IMR-90 (cell line): ENCODE data around the gene BTRC. TPM values are rescaled to one million over a fixed set of nuclear protein-coding genes. Genes with fewer than 3 reads are reported as not detected.

ENCODE experiments used
- ATAC-seq: fragments of 200-7000 bp; cut with Tn5 transposase; 2 replicates; pipeline ENCODE4 v1.9.1; 2020; ENCODE audit warnings: low read depth, mild to moderate bottlenecking, moderate library complexity
- BruUV-seq: library from RNA; stranded (reverse); fragments of 400-500 nt; replicated peaks from 2 replicates; lab custom pipeline; 2021; lab: Mats Ljungman, UMichigan
- CTCF ChIA-PET: fragments of 300-600 bp; formaldehyde crosslinking; extraction: SDS; loops from one replicate; lab custom pipeline; 2021; ENCODE audit warnings: antibody characterized with exemption; lab: Yijun Ruan, JAX
- POLR2A ChIA-PET: fragments of 300-600 bp; sonication (Branson Sonifier 250); formaldehyde crosslinking; loops from one replicate; lab custom pipeline; 2022; ENCODE audit warnings: antibody characterized with exemption; ENCODE audit not compliant: unreplicated experiment; lab: Charles Lee
- DNase-seq: peaks from one replicate; pipeline ENCODE4 v3.0.0; 2013
- H2AFZ ChIP-seq: replicated peaks from 2 replicates; pipeline ENCODE3; 2013; ENCODE audit warnings: low read length, mild to moderate bottlenecking; ENCODE audit not compliant: poor library complexity
- H2AK5ac ChIP-seq: 2 replicates; pipeline ENCODE4 v1.6.1; 2013; ENCODE audit warnings: low read depth, low read length, inconsistent platforms
- H2AK9ac ChIP-seq: replicated peaks from 2 replicates; pipeline ENCODE3; 2013; ENCODE audit warnings: mild to moderate bottlenecking, low read depth, low read length, moderate library complexity; ENCODE audit not compliant: poor library complexity
- H2BK120ac ChIP-seq: 2 replicates; pipeline ENCODE4 v1.6.1; 2013; ENCODE audit warnings: low read depth, low read length, inconsistent platforms
- H2BK15ac ChIP-seq: 3 replicates; pipeline ENCODE4 v1.6.1; 2013; ENCODE audit warnings: low read depth, low read length, inconsistent platforms
- H2BK20ac ChIP-seq: 2 replicates; pipeline ENCODE4 v1.6.1; 2013; ENCODE audit warnings: low read depth, mild to moderate bottlenecking, inconsistent platforms, low read length, moderate library complexity
- H2BK5ac ChIP-seq: 2 replicates; pipeline ENCODE4 v1.6.1; 2013; ENCODE audit warnings: mild to moderate bottlenecking, low read depth, low read length, inconsistent platforms; ENCODE audit not compliant: poor library complexity, severe bottlenecking
- H3K14ac ChIP-seq: replicated peaks from 2 replicates; pipeline ENCODE4 v1.6.1; 2013; ENCODE audit warnings: low read depth, low read length, inconsistent platforms
- H3K18ac ChIP-seq: 2 replicates; pipeline ENCODE4 v1.6.1; 2013; ENCODE audit warnings: low read depth, low read length, control low read depth
- H3K23ac ChIP-seq: 2 replicates; pipeline ENCODE4 v1.6.1; 2013; ENCODE audit warnings: low read depth, low read length, inconsistent platforms
- H3K27ac ChIP-seq: 2 replicates; pipeline ENCODE4 v1.5.1; 2013; ENCODE audit warnings: mild to moderate bottlenecking, control low read depth, low read length; ENCODE audit not compliant: insufficient read depth
- H3K27me3 ChIP-seq: 2 replicates; pipeline ENCODE4 v1.6.1; 2013; ENCODE audit warnings: low read length; ENCODE audit not compliant: control insufficient read depth, insufficient read depth
- H3K36me3 ChIP-seq: 2 replicates; pipeline ENCODE4 v1.6.1; 2013; ENCODE audit warnings: low read length, mixed read lengths; ENCODE audit not compliant: control insufficient read depth, insufficient read depth
- H3K4ac ChIP-seq: 2 replicates; pipeline ENCODE4 v1.6.1; 2013; ENCODE audit warnings: low read depth, low read length, inconsistent platforms
- H3K4me1 ChIP-seq: 2 replicates; pipeline ENCODE4 v1.6.1; 2013; ENCODE audit warnings: low read length, mixed read lengths; ENCODE audit not compliant: control insufficient read depth, insufficient read depth
- H3K4me2 ChIP-seq: 2 replicates; pipeline ENCODE4 v1.6.1; 2013; ENCODE audit warnings: low read depth, mild to moderate bottlenecking, control low read depth, low read length, moderate library complexity
- H3K4me3 ChIP-seq: 2 replicates; pipeline ENCODE4 v1.5.1; 2013; ENCODE audit warnings: low read depth, mild to moderate bottlenecking, control low read depth, low read length, moderate library complexity; ENCODE audit not compliant: insufficient read depth
- H3K56ac ChIP-seq: 2 replicates; pipeline ENCODE4 v1.6.1; 2013; ENCODE audit warnings: low read length, inconsistent platforms; ENCODE audit not compliant: insufficient read depth; ENCODE audit errors: extremely low read depth
- H3K79me1 ChIP-seq, 2 experiments: 2 replicates each; pipeline ENCODE4 v1.6.1; 2013; ENCODE audit warnings: low read length in 2 of 2, inconsistent platforms in 1 of 2, low read depth in 1 of 2
- H3K9ac ChIP-seq: 2 replicates; pipeline ENCODE4 v1.6.1; 2013; ENCODE audit warnings: low read depth, low read length, control low read depth
- H3K9me1 ChIP-seq: 2 replicates; pipeline ENCODE4 v1.6.1; 2013; ENCODE audit warnings: low read length, inconsistent platforms; ENCODE audit not compliant: insufficient read depth
- H3K9me3 ChIP-seq: 2 replicates; pipeline ENCODE4 v1.6.1; 2013; ENCODE audit warnings: low read length; ENCODE audit not compliant: control insufficient read depth, insufficient read depth
- H4K20me1 ChIP-seq: 2 replicates; pipeline ENCODE4 v1.6.1; 2013; ENCODE audit warnings: low read length, inconsistent platforms; ENCODE audit not compliant: insufficient read depth
- H4K5ac ChIP-seq: 2 replicates; pipeline ENCODE4 v1.6.1; 2013; ENCODE audit warnings: mild to moderate bottlenecking, low read depth, low read length, control low read depth
- H4K8ac ChIP-seq, 2 experiments: 2 replicates each; pipeline ENCODE4 v1.6.1; 2013; ENCODE audit warnings: low read depth in 2 of 2, low read length in 2 of 2, control low read depth in 1 of 2, inconsistent platforms in 1 of 2
- H4K91ac ChIP-seq: 2 replicates; pipeline ENCODE4 v1.6.1; 2013; ENCODE audit warnings: low read depth, low read length, inconsistent platforms; ENCODE audit not compliant: insufficient read depth
- CTCF ChIP-seq: conservative IDR thresholded peaks from 2 replicates; pipeline ENCODE4 v1.5.1; 2012; ENCODE audit warnings: mild to moderate bottlenecking, low read depth, low read length, improper control_type of control experiment
- WGBS, 2 experiments: methylation state at CpG; one replicate each; pipeline versions ENCODE4 v1.1.5 to v1.1.7; 2013; ENCODE audit warnings: missing lambda C conversion rate in 2 of 2; ENCODE audit not compliant: insufficient read length in 1 of 2; ENCODE audit errors: extremely low coverage in 2 of 2; 5-methylcytosine and 5-hydroxymethylcytosine counted together
- dilution Hi-C: fragments of 300-500 bp; cut with HindIII; formaldehyde crosslinking; loops from one replicate; pipeline ENCODE4 v1.14.3; 2018; ENCODE audit warnings: low sequenced_read_pairs; ENCODE audit not compliant: unreplicated experiment
- in situ Hi-C: fragments of 300-500 bp; cut with MboI; formaldehyde crosslinking; loops from 3 replicates; pipeline ENCODE4 v1.14.3; 2019; ENCODE audit warnings: low sequenced_read_pairs, inconsistent platforms, mixed read lengths
- intact Hi-C: fragments of 100-400 bp; cut with micrococcal nuclease; formaldehyde crosslinking; loops from 2 replicates; pipeline ENCODE4 v1.10.0; 2022
- polyA plus RNA-seq, 3 experiments: library from polyadenylated mRNA; depleted of rRNA; stranded (reverse); fragments of >200 nt; gene quantifications; 2 replicates each; pipeline ENCODE4 v1.2.3, GENCODE V29; 2012; ENCODE audit warnings: low replicate concordance in 1 of 3
- total RNA-seq: library from RNA; depleted of rRNA; stranded (reverse); fragments of >200 nt; gene quantifications from 2 replicates; pipeline ENCODE4 v1.2.3, GENCODE V29; 2012

The BTRC gene
- total and polyA plus RNA-seq, 2 of the 4 experiments (the other 2 are of a cell fraction), result 7.7 to 8.4 TPM

- H3K4me3 ChIP-seq, result no peak overlapping the region
- in situ Hi-C loops (no loop called here), dilution Hi-C loops (no loop called here), intact Hi-C loops (no loop called here)
- no peak for TF ChIP-seq CTCF
- no TSS peak for BruUV-seq
- H2BK5ac ChIP-seq, result no peak overlapping the region
- no peak overlapping the region for H4K8ac ChIP-seq
- no peak overlapping the region for H3K18ac ChIP-seq
- no peak overlapping the region for H3K56ac ChIP-seq
- 89% methylated on average over 5 of the region's 7 CpGs; no CpG with 5 or more reads in 1 of the 2 experiments for WGBS, 2 experiments
- no peak overlapping the region for H2AFZ ChIP-seq
- H2BK20ac ChIP-seq, result no peak overlapping the region
- no peak overlapping the region for H3K4me2 ChIP-seq
- no peak overlapping the region for H3K9ac ChIP-seq
- no peak overlapping the region for H2BK120ac ChIP-seq
- H3K27ac ChIP-seq, result no peak overlapping the region
- no peaks in the 10 kb centered on the region for H4K20me1 ChIP-seq
- no peak overlapping the region for H4K5ac ChIP-seq
- H3K36me3 ChIP-seq, result peaks cover 20% of the 10 kb centered on the region; the same call in 1 of the 2 replicates
- no peaks in the 10 kb centered on the region for H3K27me3 ChIP-seq
- H3K14ac ChIP-seq, result no peak overlapping the region
- peaks cover 3% of the 10 kb centered on the region; the same call in 1 of the 2 replicates for H3K9me1 ChIP-seq
- ChIA-PET POLR2A (no interaction called here), CTCF (no interaction called here)
- no peaks in the 10 kb centered on the region for H3K79me1 ChIP-seq
- peaks cover 7% of the 10 kb centered on the region for H3K9me3 ChIP-seq
- ATAC-seq (no peak), DNase-seq (no peak)
- H4K91ac ChIP-seq, result no peak overlapping the region
- H2BK15ac ChIP-seq, result no peak overlapping the region
- H3K4me1 ChIP-seq, result peaks cover under 1% of the 10 kb centered on the region; the same call in 1 of the 2 replicates
- no peak overlapping the region for H2AK5ac ChIP-seq
- H2AK9ac ChIP-seq, result no peak overlapping the region
- no peak overlapping the region for H3K4ac ChIP-seq
- H3K23ac ChIP-seq, result no peak overlapping the region
These were observed 221.7 kb downstream of the BTRC start for GRCh38 chr10:101575580-101576210.
